H1 (cell line): ENCODE data around the gene DNAJA3.

Experiments
- ASH2L ChIP-seq: fragments of 200-600, 300-600 bp; sonication (generic); IDR thresholded peaks from one replicate; pipeline ENCODE4 v1.7.1; 2017; ENCODE audit warnings: low read length
- CEBPB ChIP-seq: IDR thresholded peaks from 2 replicates; pipeline ENCODE4 v1.6.1; 2012; ENCODE audit warnings: low read depth, low read length
- CREB1 ChIP-seq: IDR thresholded peaks from 2 replicates; pipeline ENCODE4 v1.6.1; 2012; ENCODE audit warnings: inconsistent platforms
- EP300 ChIP-seq, 2 experiments: IDR thresholded peaks; 1 replicate in 1 of 2; 2 replicates in 1 of 2; pipeline ENCODE4 v1.6.1; 2011 to 2012; ENCODE audit warnings: low read depth in 2 of 2, low read length in 2 of 2, mild to moderate bottlenecking in 2 of 2, borderline replicate concordance in 1 of 2, inconsistent platforms in 1 of 2, moderate library complexity in 1 of 2
- EZH2 ChIP-seq: fragments of 200-600 bp; sonication (generic); IDR thresholded peaks from 2 replicates; pipeline ENCODE4 v1.7.1; 2012; ENCODE audit warnings: low read depth, mild to moderate bottlenecking, moderate library complexity, low read length, inconsistent platforms; ENCODE audit not compliant: severe bottlenecking
- GABPA ChIP-seq: IDR thresholded peaks from 2 replicates; pipeline ENCODE4 v1.6.1; 2011; ENCODE audit warnings: mild to moderate bottlenecking, low read length, moderate library complexity, borderline replicate concordance; ENCODE audit not compliant: insufficient read depth
- HDAC6 ChIP-seq: IDR thresholded peaks from one replicate; pipeline ENCODE4 v1.7.1; 2012; ENCODE audit warnings: low read depth, mild to moderate bottlenecking, inconsistent platforms, low read length, moderate library complexity
- POLR2A ChIP-seq, 2 experiments: IDR thresholded peaks; 1 replicate in 1 of 2; 2 replicates in 1 of 2; pipeline ENCODE4 v1.6.1; 2011; ENCODE audit warnings: low read depth in 2 of 2, low read length in 2 of 2, mild to moderate bottlenecking in 2 of 2; ENCODE audit errors: control extremely low read depth in 1 of 2
- POLR2AphosphoS5 ChIP-seq: IDR thresholded peaks from 2 replicates; pipeline ENCODE4 v1.6.1; 2011; ENCODE audit warnings: low read depth, low read length
- SIN3A ChIP-seq, 2 experiments: IDR thresholded peaks in 1 of 2; conservative IDR thresholded peaks in 1 of 2; 2 replicates each; pipeline ENCODE4 v1.6.1; 2011 to 2012; ENCODE audit warnings: low read length in 2 of 2, improper control_type of control experiment in 1 of 2, low read depth in 1 of 2, mild to moderate bottlenecking in 1 of 2
- TEAD4 ChIP-seq: IDR thresholded peaks from 2 replicates; pipeline ENCODE4 v1.6.1; 2012; ENCODE audit warnings: low read depth, low read length, inconsistent platforms, mixed read lengths
- TF ChIP-seq, protein P1 (sequence below), 3 experiments: IDR thresholded peaks; 1 replicate in 2 of 3; 2 replicates in 1 of 3; pipeline versions ENCODE4 v1.5.1 to v1.6.1; 2011; ENCODE audit warnings: low read length in 3 of 3, mild to moderate bottlenecking in 3 of 3, inconsistent platforms in 2 of 3, low read depth in 1 of 3, moderate library complexity in 1 of 3; ENCODE audit not compliant: insufficient read depth in 1 of 3; ENCODE audit errors: control extremely low read depth in 1 of 3
- TF ChIP-seq, protein P2 (sequence below): IDR thresholded peaks from 2 replicates; pipeline ENCODE4 v1.6.1; 2012; ENCODE audit warnings: low read length, inconsistent platforms
- TF ChIP-seq, protein P3 (sequence below): IDR thresholded peaks from 2 replicates; pipeline ENCODE4 v1.6.1; 2012; ENCODE audit warnings: inconsistent platforms

DNA sequence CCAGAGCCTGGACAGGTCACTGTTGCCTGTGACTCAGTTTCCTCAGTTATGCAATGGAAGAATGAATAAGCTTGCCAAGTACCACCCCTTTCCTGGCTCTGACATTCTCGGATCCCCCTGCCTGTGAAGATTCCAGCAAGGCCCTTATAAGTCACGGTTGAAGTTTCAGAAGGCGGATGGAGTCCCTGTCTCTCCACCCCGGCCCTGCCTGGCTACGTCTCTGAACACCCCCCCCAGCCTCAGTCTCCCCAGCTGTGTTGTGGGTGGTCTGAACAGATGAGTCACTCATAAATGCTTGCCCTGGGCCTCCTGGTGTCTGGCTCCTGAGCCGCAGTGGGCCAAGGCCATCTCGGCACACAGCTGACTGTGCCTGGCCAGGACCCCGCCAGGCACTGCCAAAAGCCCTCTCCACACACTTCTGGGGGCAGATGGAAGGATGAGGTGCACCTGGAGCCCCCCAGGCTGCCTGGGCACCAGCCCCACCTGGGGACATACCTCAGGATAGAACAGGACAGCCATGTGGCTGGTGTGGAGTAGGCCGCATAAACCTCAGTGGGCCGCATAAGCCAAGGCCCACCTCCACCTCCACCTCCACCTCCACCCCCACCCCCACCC is 38.6 kb upstream of the DNAJA3 start:
- TF ChIP-seq GABPA (no peak), HDAC6 (no peak), SIN3A (conservative IDR thresholded peaks at IDR 0.05 in 1 of 2, IDR thresholded peaks at IDR 0.05 in 1 of 2; ENCODE audit: low read depth in 1 of 2, low read length in 2 of 2) (no peak), TEAD4 (no peak), EZH2 (no peak), EP300 (IDR thresholded peaks at IDR 0.05; ENCODE audit: borderline replicate concordance in 1 of 2, low read depth in 2 of 2, low read length in 2 of 2) (no peak), POLR2AphosphoS5 (no peak), CREB1 (no peak), CEBPB (no peak), POLR2A (IDR thresholded peaks at IDR 0.05; ENCODE audit: control extremely low read depth in 1 of 2, low read depth in 2 of 2, low read length in 2 of 2) (no peak), ASH2L (no peak)
- TF ChIP-seq, protein P1, sequence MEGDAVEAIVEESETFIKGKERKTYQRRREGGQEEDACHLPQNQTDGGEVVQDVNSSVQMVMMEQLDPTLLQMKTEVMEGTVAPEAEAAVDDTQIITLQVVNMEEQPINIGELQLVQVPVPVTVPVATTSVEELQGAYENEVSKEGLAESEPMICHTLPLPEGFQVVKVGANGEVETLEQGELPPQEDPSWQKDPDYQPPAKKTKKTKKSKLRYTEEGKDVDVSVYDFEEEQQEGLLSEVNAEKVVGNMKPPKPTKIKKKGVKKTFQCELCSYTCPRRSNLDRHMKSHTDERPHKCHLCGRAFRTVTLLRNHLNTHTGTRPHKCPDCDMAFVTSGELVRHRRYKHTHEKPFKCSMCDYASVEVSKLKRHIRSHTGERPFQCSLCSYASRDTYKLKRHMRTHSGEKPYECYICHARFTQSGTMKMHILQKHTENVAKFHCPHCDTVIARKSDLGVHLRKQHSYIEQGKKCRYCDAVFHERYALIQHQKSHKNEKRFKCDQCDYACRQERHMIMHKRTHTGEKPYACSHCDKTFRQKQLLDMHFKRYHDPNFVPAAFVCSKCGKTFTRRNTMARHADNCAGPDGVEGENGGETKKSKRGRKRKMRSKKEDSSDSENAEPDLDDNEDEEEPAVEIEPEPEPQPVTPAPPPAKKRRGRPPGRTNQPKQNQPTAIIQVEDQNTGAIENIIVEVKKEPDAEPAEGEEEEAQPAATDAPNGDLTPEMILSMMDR (IDR thresholded peaks at IDR 0.05; ENCODE audit: control extremely low read depth in 1 of 3, insufficient read depth in 1 of 3, low read depth in 1 of 3, low read length in 3 of 3): no peak
- TF ChIP-seq, protein P2, sequence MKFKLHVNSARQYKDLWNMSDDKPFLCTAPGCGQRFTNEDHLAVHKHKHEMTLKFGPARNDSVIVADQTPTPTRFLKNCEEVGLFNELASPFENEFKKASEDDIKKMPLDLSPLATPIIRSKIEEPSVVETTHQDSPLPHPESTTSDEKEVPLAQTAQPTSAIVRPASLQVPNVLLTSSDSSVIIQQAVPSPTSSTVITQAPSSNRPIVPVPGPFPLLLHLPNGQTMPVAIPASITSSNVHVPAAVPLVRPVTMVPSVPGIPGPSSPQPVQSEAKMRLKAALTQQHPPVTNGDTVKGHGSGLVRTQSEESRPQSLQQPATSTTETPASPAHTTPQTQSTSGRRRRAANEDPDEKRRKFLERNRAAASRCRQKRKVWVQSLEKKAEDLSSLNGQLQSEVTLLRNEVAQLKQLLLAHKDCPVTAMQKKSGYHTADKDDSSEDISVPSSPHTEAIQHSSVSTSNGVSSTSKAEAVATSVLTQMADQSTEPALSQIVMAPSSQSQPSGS: no peak
- TF ChIP-seq, protein P3, sequence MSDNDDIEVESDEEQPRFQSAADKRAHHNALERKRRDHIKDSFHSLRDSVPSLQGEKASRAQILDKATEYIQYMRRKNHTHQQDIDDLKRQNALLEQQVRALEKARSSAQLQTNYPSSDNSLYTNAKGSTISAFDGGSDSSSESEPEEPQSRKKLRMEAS: no peak
